Measurements from ENCODE around the gene PAM16.

PAM16 gene

GRCh38 chr16:4332623-4333307, 18.4 kb downstream of the PAM16 start:
- DNase-seq, result no peak

- DNase-seq, result no peak
Observed at GRCh38 chr16:4332083-4332482, 19.0 kb downstream of the PAM16 start.

- DNase-seq, result peak; percentile 73
Observed at GRCh38 chr16:4330277-4330874, 20.7 kb downstream of the PAM16 start.

- no peak for DNase-seq
Observed at GRCh38 chr16:4328782-4329775, 22.0 kb downstream of the PAM16 start.

- peak; percentile 63 for DNase-seq
Observed at GRCh38 chr16:4328046-4328781, 22.9 kb downstream of the PAM16 start.

DNA sequence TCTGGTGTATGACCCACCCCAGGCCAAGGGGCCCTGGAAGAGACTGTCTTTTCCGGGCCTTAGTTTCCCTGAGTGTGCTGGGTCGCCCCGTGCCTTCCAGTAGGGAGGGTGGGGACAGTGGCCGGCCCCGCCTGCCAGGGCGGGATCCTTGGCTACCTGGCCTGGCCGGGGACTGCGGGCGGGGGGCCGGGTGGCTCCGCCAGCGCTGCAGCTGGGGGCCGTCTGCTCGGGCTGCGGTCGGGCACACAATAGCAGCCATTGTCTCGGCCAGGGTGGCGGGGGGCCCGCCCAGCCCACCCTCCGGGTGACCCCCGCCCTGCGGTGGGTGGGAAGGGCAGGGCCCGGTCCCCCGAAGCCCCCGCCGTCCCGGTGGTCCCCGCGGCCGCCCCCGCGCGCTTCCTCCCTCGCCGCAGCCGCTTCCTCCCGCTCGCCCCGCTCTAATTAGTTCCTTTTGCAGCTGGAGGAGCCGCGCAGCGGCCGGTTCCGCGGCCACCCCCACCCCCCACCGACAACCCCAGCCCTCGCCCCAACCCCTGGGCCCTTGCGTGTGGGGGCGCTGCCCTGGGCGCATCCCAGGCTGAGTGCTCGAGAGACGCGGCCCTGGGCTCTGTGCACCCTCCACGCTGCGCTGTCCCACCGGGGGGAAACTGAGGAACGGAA, 23.6 kb downstream of the PAM16 start:
- no peak for DNase-seq

GRCh38 chr16:4325253-4325758, 25.8 kb downstream of the PAM16 start:
- DNase-seq, result no peak

- no peak for DNase-seq
Observed at GRCh38 chr16:4324492-4325252, 26.4 kb downstream of the PAM16 start.

GRCh38 chr16:4323845-4324488, 27.2 kb downstream of the PAM16 start:
- no peak for DNase-seq

- DNase-seq, result no peak
Observed at GRCh38 chr16:4323071-4323844, 27.9 kb downstream of the PAM16 start.

- DNase-seq, result no peak
Observed at GRCh38 chr16:4322121-4323052, 28.7 kb downstream of the PAM16 start.

GRCh38 chr16:4321286-4322120, 29.6 kb downstream of the PAM16 start:
- no peak for DNase-seq

GRCh38 chr16:4320571-4321137, 30.5 kb downstream of the PAM16 start:
- DNase-seq, result no peak

DNA sequence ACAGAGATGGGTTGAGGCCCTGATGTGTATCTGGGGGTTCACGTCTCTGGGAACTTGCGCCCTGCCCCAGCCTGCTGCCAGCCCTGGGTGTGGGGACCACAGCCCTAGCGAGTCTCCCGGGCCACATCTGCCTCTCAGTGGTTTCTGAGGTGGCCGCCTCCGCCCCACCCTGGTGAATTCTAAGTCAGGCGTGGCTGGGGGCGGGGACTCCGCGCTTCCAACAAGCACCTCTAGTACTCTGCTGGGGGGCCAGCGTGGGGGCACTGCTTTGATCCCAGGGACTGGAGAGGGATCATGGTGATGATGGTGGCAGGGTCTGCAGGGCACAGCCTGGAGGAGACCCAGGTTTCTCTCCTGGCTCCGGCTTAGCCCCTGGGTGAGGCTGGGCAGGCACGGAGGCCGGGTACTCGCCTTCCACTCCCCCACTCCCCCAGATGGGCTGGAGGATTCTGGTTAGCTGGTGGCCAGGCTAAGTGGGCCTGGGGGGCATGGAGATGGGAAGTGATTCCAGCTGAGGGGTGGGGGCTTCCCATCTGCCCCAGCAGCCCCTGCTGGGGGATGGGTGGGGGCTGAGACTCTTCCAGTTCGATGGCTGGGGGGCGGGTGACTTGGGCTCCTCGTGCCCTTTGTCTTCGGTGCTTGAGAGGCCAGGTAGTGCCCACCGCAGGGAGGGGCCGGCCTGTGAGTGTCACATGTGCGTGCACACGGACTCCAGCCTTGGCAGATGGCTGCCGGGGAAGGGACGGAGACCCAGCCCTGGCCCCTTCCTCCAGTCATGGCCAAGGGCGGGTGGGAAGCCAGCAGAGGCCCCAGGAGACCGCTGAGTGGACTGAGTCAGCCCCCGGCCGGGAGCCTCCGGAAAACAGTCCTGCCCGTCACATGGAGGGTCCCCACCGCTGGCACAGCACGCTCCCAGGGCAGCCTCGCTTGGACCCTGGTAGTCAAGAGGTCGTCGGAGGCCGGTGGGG, 31.4 kb downstream of the PAM16 start:
- DNase-seq, result peak; percentile 46

GRCh38 chr16:4318967-4319366, 32.2 kb downstream of the PAM16 start:
- DNase-seq, result no peak

GRCh38 chr16:4318451-4318910, 32.6 kb downstream of the PAM16 start:
- no peak for DNase-seq

Measured in activated CD4-positive, alpha-beta T cell treated with anti-CD3 and anti-CD28 coated beads, Interleukin-2, amount 50 U/mL, for 1 hour (primary cell).